HL-60/S4 treated with retinoic acid at 250 ng/mL for 4 days and 3 days (cell line): Measurements from ENCODE around the gene RAD51B.

Experiments
- in situ Hi-C: fragments of 300-500 bp; cut with MboI; formaldehyde crosslinking; loops from 2 replicates; pipeline ENCODE4 v1.7.0; 2022; ENCODE audit warnings: low sequenced_read_pairs

RAD51B gene

DNA sequence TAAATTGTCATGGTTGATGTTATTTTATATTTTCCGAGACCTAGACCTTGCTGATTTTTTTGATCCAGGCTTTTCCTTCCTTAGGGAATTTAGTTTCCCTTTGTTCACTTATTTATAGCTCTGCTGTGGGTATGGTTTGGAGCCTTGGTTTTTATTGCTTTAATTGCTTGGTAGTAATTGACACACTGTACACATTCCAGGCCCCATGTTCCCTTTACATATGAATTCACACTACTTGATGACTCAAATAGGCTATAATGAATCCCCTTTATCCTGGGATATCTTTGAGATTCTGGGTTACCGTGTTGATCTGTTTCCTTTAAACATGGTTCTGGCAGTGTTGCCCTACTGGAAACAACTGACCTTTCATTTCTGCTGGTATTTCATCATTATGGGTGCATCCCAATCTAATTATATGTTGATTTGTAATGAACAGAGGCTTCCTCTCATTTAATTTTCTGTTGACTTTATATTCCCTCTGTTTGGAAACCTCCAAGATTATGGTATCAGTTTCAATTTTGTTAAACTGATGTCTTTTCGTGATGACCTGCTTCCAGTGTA, 424.0 kb downstream of the RAD51B start:
- in situ Hi-C loops: loop anchor here (25.0 kb wide), 1 partner anchor 306 kb away; no protein-coding TSS in a partner anchor

DNA sequence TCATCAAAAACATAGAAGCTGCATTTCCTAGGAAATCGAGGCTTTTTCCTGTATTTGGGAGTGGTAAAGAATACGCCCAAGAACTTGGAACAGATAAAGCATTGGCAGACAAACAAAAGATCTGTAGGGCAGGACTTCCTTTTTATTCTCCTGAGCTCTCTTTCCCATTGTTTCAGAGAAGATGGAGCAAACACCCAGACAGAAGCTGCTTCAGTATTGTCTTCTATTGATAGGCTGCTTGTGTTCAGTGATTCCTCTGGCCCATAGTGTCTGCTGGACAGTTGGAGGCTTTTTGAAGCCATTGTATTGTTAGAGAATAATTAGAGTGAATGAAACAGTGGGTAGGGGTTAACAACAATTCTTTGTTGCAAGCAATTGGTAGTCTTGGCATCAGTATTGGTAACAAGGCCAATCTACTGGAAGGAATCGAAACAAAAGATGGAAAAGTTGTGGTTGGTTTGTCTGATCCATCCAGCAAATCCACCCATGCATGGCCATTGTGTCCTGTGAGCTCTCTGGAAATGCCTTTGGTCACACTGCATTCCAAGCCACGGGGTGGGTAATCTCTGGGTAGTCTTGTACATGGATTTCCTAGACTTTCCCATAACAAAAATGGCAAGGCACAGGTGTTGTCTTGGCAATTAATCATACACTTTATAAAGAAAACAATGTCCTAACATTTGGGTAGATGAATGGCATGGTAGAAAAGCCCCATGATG, 424.8 kb downstream of the RAD51B start:
- in situ Hi-C loops: loop anchor here (25.0 kb wide), 1 partner anchor 307 kb away; no protein-coding TSS in a partner anchor

DNA sequence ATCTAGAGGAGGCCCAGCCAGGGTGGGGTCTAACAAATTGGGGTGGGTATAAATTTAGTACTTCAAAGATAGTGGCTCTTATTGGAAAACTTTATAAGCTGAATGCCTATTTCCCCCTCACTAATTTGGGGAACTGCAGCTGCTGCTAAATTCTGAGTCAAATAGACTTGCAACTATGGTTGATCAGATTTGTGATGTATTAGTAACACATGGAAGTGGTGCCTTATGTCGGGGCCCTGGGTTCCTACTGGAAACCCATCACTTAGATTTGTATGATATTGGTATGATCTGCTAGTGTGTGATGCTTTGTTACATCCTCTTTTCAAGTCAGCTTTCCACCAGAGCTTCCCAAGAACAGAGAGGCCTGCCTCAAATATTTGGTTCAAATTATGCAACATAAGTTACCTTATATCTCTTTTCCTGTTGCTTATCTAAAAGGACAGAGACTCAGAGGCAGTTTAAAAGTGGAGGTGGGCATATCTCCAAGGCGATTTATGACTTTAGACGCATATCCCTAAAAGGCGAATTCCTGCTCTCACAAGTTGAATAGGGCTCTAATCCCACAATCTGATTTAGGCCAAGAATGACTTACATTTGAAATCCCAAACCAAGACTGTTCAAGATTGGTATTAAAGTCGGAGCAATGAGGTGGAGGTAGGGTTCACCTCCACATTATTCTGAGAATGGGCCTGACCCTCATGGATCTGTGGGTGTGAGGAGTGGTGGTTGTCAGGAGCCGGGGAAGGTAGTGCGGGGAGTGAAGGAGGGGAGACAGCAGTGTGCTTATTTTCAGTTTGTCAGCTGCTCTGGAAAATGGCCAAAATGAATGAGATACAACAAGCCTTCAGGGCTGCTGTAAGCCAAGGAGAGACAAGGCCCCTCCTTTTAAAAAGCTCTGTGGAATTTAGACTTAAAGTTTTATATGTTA, 425.8 kb downstream of the RAD51B start:
- in situ Hi-C loops: loop anchor here (25.0 kb wide), 1 partner anchor 308 kb away; no protein-coding TSS in a partner anchor

DNA sequence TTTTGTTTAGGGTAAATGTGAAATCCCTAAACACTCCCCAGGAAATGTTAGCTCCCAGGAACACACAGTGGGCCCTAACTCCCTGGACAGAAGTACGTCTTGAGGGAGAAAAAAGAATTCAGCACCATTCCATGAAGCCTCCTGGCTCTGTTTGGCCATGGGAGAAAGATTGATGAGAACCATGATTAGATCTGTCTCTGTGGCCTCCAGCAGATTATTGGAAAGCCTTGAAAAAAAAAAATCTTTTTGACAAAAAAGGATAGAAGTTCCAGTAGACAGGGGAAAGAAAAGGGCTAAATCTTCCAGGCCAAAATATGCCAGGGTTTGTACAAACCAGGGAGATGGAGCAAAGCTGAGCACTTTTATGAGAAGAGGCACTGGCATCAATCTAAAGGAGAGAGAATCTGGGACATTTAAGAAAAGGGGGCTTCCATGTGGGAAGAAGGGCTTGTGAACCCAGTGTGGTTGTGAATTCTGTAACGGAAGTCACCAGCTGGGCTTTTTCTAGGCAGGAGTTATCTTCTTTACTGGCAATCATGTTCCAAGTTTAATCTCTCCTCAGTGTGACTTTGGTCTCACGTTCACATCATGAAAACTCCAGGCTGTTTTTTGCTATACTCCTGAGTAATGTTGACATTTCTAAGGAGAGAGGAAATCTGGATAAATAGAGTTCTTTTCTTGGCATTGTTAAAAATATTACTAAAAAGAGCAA, 426.7 kb downstream of the RAD51B start:
- in situ Hi-C loops: loop anchor here (25.0 kb wide), 1 partner anchor 309 kb away; no protein-coding TSS in a partner anchor

DNA sequence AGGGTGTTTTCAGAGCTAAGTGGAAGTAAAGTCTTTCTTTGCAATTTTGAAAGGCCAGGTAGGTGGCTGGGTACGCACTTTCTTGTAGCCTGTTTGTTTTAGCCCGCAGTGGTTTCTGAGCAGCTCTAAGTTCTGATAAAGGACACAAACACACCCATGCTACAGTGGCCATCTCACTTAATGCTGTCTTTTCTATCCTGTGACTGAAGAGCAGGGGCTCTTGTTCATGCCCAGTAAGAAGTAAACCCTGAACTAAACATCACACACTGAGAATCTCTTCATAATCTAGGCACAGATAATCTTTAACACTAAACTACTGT, 427.2 kb downstream of the RAD51B start:
- in situ Hi-C loops: loop anchor here (25.0 kb wide), 1 partner anchor 309 kb away; no protein-coding TSS in a partner anchor

DNA sequence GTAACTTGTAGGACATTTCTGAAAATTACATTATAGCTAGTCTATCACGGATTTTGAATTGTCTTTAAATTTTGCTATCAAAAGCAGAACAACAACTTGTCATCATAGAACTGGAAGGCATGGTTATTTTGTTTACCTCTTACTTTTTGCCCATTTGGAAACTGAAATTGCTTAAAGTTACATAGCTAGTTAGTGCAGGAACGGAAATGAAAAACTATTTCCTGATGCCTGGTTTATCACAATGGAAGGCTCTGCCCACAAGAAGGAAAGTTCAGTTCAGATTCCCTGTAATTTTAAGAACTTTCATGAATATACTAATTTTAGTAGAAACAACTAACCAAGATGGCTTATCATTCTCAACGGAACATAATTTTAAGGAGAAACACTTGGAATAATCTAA, 427.7 kb downstream of the RAD51B start:
- in situ Hi-C loops: loop anchor here (25.0 kb wide), 1 partner anchor 310 kb away; no protein-coding TSS in a partner anchor

DNA sequence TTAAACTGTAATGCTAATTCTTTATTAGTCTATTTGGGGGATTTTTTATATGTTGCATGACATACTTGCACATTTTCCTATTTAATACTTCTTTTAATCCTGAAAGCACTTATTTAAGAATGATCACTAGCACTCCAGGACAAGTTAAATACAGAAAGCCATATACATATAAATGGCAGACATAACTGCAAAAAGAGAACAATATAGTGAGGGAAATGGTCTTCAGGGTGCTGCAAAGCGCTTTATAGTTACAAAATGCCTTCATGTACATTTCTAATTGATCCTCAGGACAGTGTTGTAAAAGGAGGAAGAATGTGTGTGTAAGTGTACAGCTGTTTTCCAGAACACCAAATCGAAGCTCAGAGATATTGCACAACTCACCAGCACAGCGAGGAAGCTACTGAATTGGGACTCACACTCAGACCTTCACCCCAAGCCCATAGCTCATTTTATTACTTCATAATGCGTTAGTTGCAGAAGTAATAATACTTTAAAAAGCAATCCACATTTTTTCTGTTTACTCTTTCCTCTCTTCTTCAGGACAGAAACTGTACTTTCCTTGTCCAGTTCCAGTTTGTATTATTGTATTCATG, 428.2 kb downstream of the RAD51B start:
- in situ Hi-C loops: loop anchor here (25.0 kb wide), 1 partner anchor 310 kb away; no protein-coding TSS in a partner anchor

DNA sequence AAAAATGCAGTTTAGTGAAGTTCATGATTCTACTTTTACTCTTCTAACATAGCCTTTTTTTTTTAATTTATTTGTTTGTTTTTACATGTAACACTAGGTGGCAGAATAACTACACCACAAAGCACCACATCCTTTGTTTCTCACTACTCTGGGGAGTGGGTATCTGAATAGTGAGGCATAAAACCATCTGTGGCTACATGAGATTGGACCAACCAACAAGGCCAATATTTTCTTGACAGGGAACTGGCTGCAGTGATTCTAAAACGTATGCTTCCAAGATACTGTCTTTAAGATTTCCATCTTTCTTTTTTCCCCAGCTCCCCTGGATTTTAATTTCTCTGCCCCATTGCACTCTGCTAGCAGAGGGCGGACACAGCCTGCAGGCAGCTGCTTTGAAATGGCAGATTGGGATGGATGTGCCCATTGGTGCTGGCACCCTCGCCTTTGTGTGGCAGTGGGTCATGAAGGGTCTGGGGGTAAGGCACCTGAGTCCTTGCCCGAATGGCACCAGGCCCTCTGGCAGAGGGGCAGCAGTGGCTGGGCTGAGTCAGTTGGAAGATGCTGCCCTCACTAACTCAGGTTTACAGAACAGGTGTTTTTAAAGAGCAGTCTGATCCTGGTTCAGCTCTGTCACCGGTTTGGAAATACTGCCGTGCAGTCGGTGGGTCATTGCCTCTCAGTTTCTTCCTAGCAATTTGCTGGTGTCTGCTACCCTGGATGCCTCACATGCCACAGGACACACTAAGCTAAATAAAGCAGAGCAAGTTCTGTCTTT, 429.1 kb downstream of the RAD51B start:
- in situ Hi-C loops: loop anchor here (25.0 kb wide), 1 partner anchor 311 kb away; no protein-coding TSS in a partner anchor

DNA sequence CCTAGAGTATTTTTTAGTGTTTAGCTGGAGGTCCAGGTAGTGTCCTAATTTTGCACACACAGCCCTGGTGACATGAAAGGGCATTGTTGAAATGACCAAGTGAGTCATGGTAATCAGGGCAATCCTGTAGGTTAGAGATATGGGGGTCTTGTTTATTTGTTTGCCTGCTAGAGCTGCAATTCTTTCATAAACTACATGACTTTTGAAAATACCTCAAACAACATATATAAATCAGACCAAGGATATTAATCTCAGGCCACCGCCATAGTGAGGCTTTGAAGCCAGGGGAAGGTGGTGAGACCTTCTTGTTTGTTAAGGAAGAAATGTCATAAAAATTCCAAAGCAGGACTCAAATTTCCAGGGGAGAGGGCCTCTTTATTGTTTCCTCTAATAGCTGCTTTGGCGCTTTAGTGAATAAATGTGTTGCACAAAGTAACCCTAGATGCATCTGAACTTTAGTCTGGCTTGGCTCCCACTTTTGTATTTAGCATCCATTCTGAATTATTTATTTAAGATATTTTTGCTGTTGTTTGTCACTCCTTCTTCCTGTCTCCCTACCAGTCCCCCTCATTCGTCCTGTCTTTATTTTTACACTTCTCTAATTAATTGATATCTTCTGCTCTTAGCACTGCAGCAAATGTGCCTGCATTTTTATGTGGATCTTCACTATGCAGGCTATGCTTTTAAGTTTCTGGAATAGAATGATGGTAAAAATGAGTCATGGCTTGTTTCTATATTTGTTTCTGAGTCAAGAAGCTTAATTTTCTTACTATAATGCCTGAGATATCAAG, 430.3 kb downstream of the RAD51B start:
- in situ Hi-C loops: loop anchor here (25.0 kb wide), 2 partner anchors 313 to 562 kb away; no protein-coding TSS in a partner anchor

DNA sequence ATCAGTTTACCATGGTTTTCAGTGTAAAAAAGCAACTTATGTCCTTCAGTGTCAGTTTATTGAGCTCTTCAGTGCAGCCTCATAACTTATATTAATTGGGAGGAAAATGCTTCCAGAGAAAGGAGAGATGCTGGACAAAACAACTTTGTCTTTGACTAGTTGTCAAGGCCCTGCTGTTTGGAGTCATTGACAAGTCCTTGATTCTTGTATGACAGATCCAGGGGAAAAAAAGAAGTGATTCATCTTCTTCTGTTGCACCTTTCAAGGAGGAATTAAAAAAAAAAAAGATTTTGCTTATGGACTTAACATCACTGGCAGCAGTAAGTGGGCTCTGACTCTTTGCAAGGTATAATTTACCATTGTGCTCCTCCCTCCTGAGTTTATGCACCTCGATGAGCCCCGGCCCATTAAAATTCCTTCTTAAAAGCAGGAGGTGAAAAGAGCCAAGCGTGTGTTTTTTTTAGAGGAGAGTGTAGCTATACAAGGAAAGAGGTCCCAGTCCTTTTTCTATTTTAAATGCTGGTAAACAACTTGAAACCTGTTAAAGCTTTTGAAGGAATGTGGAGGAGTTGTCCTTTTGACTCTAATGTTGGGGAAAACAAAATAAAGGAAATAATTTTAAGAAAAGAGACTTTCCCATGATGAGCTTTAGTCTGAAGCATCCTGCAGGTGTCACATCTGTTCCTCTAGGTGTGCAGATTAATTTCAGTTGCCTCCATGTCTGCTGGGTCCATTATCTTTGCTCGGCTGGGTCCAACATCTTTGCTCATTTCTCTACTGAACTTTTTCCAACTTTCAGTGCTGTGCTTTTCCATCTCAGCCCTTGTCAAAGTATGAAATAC, 431.6 kb downstream of the RAD51B start:
- in situ Hi-C loops: loop anchor here (25.0 kb wide), 1 partner anchor 561 kb away; no protein-coding TSS in a partner anchor

DNA sequence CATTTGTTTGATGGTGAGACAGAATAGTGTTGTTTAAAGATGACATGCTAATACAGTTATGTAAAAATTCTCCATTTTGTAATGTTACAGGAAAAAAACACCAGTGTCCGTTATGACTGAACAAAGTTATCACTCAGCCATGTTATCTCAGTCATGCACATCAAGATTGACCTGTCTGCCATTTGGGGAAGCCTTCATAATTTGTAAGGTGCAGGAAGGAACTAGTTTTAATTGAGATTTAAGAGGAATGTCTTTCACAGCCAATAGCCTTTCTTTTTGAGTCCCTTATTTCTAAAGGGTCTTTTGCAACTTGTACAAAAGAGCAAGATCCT, 432.2 kb downstream of the RAD51B start:
- in situ Hi-C loops: loop anchor here (25.0 kb wide), 1 partner anchor 561 kb away; no protein-coding TSS in a partner anchor

DNA sequence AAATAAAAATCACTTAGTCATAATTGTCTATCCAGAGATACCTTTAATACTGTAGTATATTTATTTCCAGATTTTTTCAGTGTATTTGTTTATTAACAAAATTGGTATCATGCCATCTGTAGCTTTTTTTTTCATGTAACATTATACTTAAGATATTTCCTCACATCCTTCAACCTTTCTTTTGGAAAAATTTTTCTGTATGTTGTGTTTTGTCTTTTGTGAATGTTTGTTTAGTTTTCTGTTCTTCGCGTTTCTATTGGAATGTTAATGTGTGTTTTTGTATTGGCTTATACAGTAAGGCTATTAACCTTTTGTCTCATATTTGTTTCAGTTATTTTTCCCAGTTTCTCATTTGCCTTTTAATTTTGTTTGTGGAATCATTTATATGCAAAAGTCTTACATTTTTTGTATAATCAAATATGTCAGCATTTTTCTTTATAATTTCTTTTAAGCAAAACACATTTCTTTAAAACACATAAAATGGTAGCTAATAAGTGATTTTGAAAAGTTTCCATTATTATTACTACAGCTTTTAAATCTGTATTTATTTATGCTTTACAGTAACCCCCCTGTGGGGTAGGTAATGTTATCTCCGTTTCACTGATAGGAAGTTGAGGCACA, 433.7 kb downstream of the RAD51B start:
- in situ Hi-C loops: loop anchor here (25.0 kb wide), 1 partner anchor 559 kb away; no protein-coding TSS in a partner anchor

DNA sequence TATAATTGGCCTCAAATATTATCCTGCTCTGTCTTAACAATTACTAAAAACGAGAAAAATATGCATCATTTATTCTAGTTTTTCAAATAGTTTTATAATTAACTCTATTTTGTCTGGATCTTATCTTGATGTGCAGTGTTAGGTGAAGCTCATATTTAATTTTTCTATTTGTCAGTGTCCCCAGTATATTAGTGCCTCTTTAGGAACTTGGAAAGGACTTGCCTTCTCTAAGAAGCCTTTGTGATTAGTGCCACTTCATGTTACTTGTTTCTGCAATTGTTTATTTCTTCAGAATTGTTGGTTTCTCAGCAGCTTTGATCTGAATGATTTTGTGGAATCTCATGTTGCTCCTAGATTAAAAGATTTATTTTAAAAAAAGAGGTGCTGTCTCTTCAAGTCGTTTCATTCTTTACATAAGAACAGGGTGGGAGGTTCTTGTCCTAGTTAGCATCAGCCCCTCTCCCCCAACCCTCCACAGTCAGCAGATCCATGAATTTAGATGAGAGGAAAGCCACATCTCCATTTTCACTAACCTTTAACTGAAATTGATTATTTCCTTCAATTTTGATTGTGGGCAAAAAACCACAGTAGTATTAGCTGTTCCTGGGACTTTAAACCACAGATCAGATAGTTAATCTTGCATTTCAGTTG, 434.4 kb downstream of the RAD51B start:
- in situ Hi-C loops: loop anchor here (25.0 kb wide), 1 partner anchor 558 kb away; no protein-coding TSS in a partner anchor

DNA sequence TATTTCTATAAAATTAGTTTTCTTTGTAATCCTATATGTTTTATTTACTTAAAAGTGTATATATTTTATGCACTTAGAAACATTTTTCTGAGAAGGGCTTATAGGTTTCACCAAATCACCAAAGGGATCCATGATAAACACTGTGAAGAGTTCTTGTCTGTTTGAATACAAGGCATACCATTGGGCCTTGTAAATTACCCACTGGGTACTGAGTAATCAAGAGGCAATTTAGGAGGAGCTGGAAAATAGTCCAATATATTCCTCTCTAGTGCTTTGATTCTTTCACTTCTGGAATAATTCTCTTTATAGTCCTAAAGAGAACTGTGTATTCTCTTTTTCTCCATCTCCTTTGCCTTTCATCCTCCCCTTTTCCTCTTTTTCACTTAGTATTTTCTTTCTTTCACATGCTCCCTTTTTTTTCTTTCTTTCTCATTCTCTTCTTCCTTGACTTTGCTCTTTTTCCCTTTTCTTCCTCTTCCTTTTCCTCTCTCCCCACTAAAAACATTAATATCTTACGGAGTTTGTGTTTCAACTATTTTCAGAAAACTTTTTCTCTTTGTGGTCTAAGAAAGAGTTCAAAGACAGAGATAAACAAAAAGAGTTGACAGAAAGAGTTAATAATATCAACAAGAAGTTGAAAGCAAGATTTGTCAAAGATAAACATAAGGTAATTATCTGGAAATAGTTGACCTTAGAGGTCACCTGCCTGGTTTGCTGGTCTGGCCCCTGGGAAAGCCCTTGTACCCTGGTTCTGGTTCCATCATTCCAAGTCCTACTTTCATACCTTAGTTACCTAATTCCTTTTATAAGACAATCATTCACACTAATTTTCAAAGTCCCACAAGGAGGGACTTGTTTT, 435.3 kb downstream of the RAD51B start:
- in situ Hi-C loops: loop anchor here (25.0 kb wide), 1 partner anchor 557 kb away; no protein-coding TSS in a partner anchor

DNA sequence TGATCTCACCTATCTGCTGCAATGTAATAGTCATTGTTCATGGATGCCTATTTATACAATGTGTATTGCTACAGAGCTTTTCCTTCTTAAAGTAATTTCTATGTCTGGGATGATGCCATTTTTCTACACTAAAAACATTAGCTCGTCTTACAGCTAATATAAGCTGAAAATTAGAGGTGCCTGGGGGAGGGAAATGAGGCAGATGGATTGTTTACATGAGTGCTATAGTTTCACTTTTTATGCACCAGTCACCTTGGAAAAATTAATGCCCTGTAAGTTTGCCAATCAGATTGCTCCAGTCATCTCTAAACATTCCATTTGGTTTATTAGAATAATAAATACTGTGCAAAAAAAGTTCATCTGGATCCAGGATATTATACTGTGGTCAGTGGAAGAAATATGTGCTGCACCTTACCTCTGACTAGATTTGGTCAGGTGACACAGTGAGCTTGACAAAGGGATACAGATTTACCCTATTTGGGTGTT, 436.2 kb downstream of the RAD51B start:
- in situ Hi-C loops: loop anchor here (25.0 kb wide), 1 partner anchor 557 kb away; no protein-coding TSS in a partner anchor
